Endothelial cell of umbilical vein (primary cell): ENCODE results near the gene FOXD4L3.
"Not testable (repeated sequence)": the region's sequence is repeated elsewhere in the genome, so short reads cannot be mapped to it uniquely, and the experiment has no call there.

Experiments used
- CTCF ChIP-seq, 2 donors: IDR thresholded peaks; 1 replicate in 1 of 2; 2 replicates in 1 of 2; pipeline ENCODE4 v1.5.1; 2011; ENCODE audit warnings: low read length in 2 of 2, mild to moderate bottlenecking in 2 of 2, moderate library complexity in 2 of 2, control low read depth in 1 of 2, inconsistent platforms in 1 of 2, low read depth in 1 of 2; ENCODE audit not compliant: insufficient read depth in 1 of 2; ENCODE audit errors: extremely low read depth in 1 of 2
- JUN ChIP-seq: IDR thresholded peaks from 2 replicates; pipeline ENCODE4 v1.6.1; 2011; ENCODE audit warnings: borderline replicate concordance, low read depth; ENCODE audit not compliant: insufficient read length, insufficient read depth
- MAX ChIP-seq: IDR thresholded peaks from 2 replicates; pipeline ENCODE4 v1.6.1; 2011; ENCODE audit not compliant: insufficient read depth, insufficient read length
- POLR2A ChIP-seq: IDR thresholded peaks from 2 replicates; pipeline ENCODE4 v1.6.1; 2012; ENCODE audit warnings: low read depth, mild to moderate bottlenecking, control low read depth, low read length

DNA sequence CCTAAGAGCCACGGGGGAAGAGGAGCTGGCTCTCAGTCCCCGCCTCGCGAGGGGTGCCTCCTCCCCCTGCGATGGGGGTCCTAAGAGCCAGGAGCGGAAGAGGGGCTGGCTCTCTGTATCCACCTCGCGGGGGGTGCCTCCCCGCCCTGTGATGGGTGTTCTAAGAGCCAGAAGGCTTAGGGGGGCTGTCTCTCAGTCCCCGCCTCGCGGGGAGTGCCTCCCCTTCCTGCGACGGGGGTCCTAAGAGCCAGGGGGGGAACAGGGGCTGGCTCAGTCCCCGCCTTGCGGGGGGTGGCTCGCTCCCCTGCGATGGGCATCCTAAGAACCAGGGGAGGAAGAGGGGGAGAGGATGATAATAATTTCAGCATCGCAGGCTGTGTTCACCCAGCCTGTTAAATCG, 21.9 kb downstream of the FOXD4L3 start:
- not testable (repeated sequence) for TF ChIP-seq POLR2A; MAX; CTCF (IDR thresholded peaks at IDR 0.05; ENCODE audit: extremely low read depth in 1 of 2, insufficient read depth in 1 of 2, low read depth in 1 of 2, low read length in 2 of 2); JUN
